Prostate gland (tissue), 2 donors: ENCODE measurements around the gene PLIN1. TPM values are rescaled to one million over a fixed set of nuclear protein-coding genes. Genes with fewer than 3 reads are reported as not detected.
A peak's percentile ranks its signal among the peaks of the same experiment; 100 is the strongest.

ENCODE experiments used
- DNase-seq: peaks from one replicate; pipeline ENCODE4 v3.0.0-alpha.2; 2019; ENCODE audit warnings: low spot score
- H3K27ac ChIP-seq, 2 donors: fragments of 200-600 bp; sonication (generic); 2 replicates each; pipeline ENCODE4 v1.5.1; 2017 to 2019
- H3K27me3 ChIP-seq: fragments of 200-600 bp; sonication (generic); replicated peaks from 2 replicates; pipeline ENCODE4 v1.5.1; 2019; ENCODE audit not compliant: insufficient read depth
- H3K36me3 ChIP-seq, 2 donors: fragments of 200-600 bp; sonication (generic); 1 replicate in 1 of 2; 2 replicates in 1 of 2; pipeline versions ENCODE4 v1.5.1 to v1.8.1; 2017 to 2019
- H3K4me1 ChIP-seq: fragments of 200-600 bp; sonication (generic); replicated peaks from 2 replicates; pipeline ENCODE4 v1.5.1; 2019
- H3K4me3 ChIP-seq, 2 donors: fragments of 200-600 bp; sonication (generic); 2 replicates each; pipeline ENCODE4 v1.5.1; 2017 to 2019
- H3K9me3 ChIP-seq: fragments of 200-600 bp; sonication (generic); 2 replicates; pipeline ENCODE4 v1.5.1; 2017
- CTCF ChIP-seq, 4 experiments: fragments of 200-600 bp in 2 of 4; fragments of 450-650 bp in 2 of 4; sonication (generic) in 2 of 4; IDR thresholded peaks; 1 replicate in 3 of 4; 2 replicates in 1 of 4; pipeline ENCODE4 v1.5.1; 2016 to 2019; ENCODE audit warnings: antibody characterized with exemption in 4 of 4, mild to moderate bottlenecking in 2 of 4, moderate library complexity in 2 of 4
- POLR2A ChIP-seq: fragments of 450-650 bp; IDR thresholded peaks from one replicate; pipeline ENCODE4 v1.6.1; 2016; ENCODE audit warnings: antibody characterized with exemption, mild to moderate bottlenecking
- POLR2AphosphoS5 ChIP-seq: sonication (generic); formaldehyde crosslinking; IDR thresholded peaks from one replicate; pipeline ENCODE4 v1.6.1; 2017; ENCODE audit warnings: antibody characterized with exemption
- WGBS: methylation state at CpG from one replicate; pipeline ENCODE4 v1.1.5; 2018; 5-methylcytosine and 5-hydroxymethylcytosine counted together
- intact Hi-C: fragments of 100-400 bp; cut with DNase I; formaldehyde crosslinking; loops from one replicate; pipeline ENCODE4 v1.14.2; 2022
- total RNA-seq, 2 donors: library from RNA; depleted of rRNA; stranded (reverse); fragments of >200 nt; gene quantifications; one replicate each; pipeline ENCODE4 v1.1.0, GENCODE V29; 2016

Gene PLIN1
- total RNA-seq, 2 donors from 2014 or later, result 1.5 to 3.6 TPM

DNA sequence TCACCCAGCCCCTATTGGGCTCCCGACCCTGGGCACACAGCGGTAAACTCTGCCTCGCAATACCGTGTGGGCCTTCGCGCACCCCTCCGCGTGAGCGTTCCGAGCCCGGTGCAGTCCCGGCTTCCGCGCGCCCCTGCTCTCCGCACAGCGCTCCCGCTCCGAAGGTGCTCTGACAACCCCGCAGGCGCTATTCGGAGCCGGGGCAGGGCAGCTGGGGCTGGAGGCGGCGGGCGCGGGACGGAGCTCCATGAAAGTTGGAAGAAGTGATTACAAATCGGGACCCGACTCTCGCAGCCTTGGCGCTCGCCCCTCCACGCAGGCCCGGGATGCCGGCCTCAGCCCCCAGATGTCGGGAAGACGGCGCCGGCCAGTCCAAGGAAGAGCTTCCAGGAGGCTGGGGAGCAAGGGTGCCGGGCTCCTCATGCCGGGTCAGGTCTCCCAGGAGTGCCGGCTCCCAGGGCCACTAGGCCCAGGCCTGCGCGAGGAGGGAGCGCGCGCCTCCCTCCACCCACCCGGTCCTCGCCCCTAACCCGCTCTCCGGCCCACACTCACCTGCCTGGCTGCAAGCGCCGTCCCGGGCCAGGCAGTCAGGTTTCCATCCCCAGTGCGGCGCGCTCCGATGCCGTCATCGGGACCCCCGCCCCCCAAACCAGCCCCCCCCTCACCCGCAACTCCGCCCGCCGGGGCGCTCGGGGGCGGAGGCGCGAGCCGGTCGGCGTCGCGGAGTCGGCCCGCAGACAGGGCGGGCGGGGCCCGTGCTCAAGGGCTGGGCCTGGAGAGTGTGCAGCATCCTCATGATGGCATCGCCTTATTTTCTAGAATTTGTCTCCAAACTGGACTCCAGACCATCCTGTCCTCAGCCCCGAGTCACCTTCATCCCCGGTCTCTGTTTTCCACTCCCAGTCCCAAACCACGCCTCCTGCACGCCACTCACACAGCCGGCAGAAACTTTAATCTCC lies 24.0 kb downstream of the PLIN1 start, which contains the start of gene KIF7:
Gene KIF7, minus strand, starts transcription at position 621 of the 959 bp plus-strand sequence. CDS start 2,537 bp downstream, outside the sequence.
- no peak for DNase-seq
- intact Hi-C loops, result no loop called here
- H3K27ac ChIP-seq, result peak within 1 kb of the TSS; percentile 37 to 38
- no peaks in the 10 kb centered on the region for H3K27me3 ChIP-seq
- no peaks in the 10 kb centered on the region for H3K9me3 ChIP-seq
- TF ChIP-seq CTCF (IDR thresholded peaks at IDR 0.05), result no peak
- WGBS, result 1% methylated on average over 50 of the region's 87 CpGs
- H3K36me3 ChIP-seq, result no peaks in the 10 kb centered on the region
- peak within 1 kb of the TSS; percentile 42 to 52 for H3K4me3 ChIP-seq
- H3K4me1 ChIP-seq, result no peaks in the 10 kb centered on the region

DNA sequence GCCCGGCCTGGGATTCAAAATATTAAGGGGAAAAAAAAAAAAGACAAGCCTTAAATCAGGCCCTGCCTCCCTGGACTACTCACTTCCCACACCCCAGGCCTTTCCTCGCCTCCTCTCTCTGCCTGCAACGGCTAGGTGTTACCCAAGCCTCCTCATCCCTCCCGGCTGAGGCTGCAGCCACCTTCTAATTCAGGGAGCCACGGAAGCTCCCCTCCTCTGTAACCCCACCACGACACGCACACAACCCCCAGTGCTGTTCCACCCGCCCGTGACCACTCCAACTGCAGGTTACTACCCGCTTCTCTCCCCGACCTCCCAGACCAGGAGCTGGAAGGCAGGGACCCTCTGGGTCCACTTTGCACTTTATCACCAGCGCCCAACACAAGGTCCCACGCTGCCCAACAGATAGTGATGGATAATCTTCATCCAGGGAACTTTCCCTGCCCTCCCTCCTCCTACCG lies 24.8 kb downstream of the PLIN1 start:
- TF ChIP-seq CTCF (IDR thresholded peaks at IDR 0.05) (no peak), POLR2AphosphoS5 (no peak), POLR2A (no peak)
- Histone ChIP-seq H3K27ac (no peak overlapping the region), H3K9me3 (no peaks in the 10 kb centered on the region), H3K4me3 (peak overlapping the region; percentile 42 to 52), H3K36me3 (no peaks in the 10 kb centered on the region), H3K27me3 (no peaks in the 10 kb centered on the region), H3K4me1 (no peaks in the 10 kb centered on the region)
- DNase-seq, result no peak
- intact Hi-C loops, result no loop called here
- 29% methylated on average over 14 of the region's 14 CpGs for WGBS

- Histone ChIP-seq H3K27me3 (no peaks in the 10 kb centered on the region), H3K9me3 (no peaks in the 10 kb centered on the region), H3K4me1 (no peaks in the 10 kb centered on the region), H3K27ac (no peak overlapping the region), H3K36me3 (no peaks in the 10 kb centered on the region), H3K4me3 (no peak overlapping the region)
- no peak for TF ChIP-seq POLR2AphosphoS5
- 98% methylated on average over 2 of the region's 2 CpGs for WGBS
- intact Hi-C loops, result no loop called here
- DNase-seq, result no peak
Observed at GRCh38 chr15:89653578-89653977, 25.6 kb downstream of the PLIN1 start.

GRCh38 chr15:89652666-89653065 lies 26.5 kb downstream of the PLIN1 start:
- no peaks in the 10 kb centered on the region for H3K9me3 ChIP-seq
- H3K36me3 ChIP-seq, result no peaks in the 10 kb centered on the region
- 88% methylated on average over 11 of the region's 16 CpGs for WGBS
- TF ChIP-seq CTCF (IDR thresholded peaks at IDR 0.05) (no peak), POLR2A (no peak), POLR2AphosphoS5 (no peak)
- H3K4me1 ChIP-seq, result no peaks in the 10 kb centered on the region
- no peaks in the 10 kb centered on the region for H3K27me3 ChIP-seq
- H3K27ac ChIP-seq, result no peak overlapping the region
- intact Hi-C loops, result no loop called here
- no peak overlapping the region for H3K4me3 ChIP-seq
- DNase-seq, result no peak

DNA sequence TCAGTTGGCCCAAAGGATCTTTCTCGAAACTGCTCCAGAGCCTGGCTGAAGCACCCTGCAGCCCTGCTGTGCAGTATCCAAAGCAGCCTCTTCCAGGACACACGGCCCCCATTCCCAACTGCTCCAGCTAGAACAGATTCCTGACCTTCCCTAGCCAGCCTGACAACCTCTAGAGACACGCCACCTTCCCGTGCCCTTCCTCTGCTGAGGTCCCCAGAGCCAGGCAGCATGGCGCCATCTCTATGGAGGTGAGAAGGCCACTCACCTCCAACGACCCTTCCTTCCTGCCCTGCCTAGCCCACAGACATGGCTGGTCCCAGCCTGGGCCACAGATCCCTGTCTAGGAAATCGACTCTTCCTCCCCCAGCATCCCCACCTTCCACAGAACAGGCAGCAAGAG lies 27.0 kb downstream of the PLIN1 start:
- no peak for DNase-seq
- TF ChIP-seq CTCF (IDR thresholded peaks at IDR 0.05) (no peak), POLR2A (no peak), POLR2AphosphoS5 (no peak)
- intact Hi-C loops, result no loop called here
- 77% methylated on average over 7 of the region's 7 CpGs for WGBS
- Histone ChIP-seq H3K4me3 (no peak overlapping the region), H3K4me1 (no peaks in the 10 kb centered on the region), H3K36me3 (no peaks in the 10 kb centered on the region), H3K27me3 (no peaks in the 10 kb centered on the region), H3K27ac (no peak overlapping the region), H3K9me3 (no peaks in the 10 kb centered on the region)
